GM11168 (cell line): Measurements from ENCODE around the gene MACF1.
"Not testable (repeated sequence)": the region's sequence is repeated elsewhere in the genome, so short reads cannot be mapped to it uniquely, and the experiment has no call there.

Experiments
- in situ Hi-C: fragments of 300-500 bp; cut with MboI; formaldehyde crosslinking; loops from one replicate; pipeline ENCODE4 v1.12.0; 2022; ENCODE audit warnings: low sequenced_read_pairs; ENCODE audit not compliant: unreplicated experiment

MACF1 gene

GRCh38 chr1:39473324-39473723 lies 268.8 kb downstream of the MACF1 start:
- in situ Hi-C loops, result no loop called here

- in situ Hi-C loops, result no loop called here
These were observed 270.3 kb downstream of the MACF1 start for GRCh38 chr1:39474810-39475209.

DNA sequence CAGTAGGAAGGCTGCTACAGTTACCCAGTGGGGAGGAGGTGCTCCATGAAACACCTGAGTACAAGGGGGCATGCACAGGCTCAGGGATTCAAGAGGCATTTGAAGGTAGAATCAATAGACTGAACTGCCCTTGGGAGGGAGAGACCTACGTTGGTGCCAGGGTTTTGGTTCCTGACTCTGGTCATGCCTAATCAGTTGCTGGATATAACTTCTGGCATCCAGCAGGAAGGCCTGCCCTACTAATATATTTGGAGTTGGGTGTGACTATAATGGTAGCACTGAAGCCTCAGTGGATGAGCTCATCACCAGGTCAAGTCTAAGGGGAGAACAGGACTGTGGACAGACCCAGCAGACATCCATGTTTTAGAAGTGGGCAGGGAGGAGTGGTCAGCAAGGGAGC lies 271.1 kb downstream of the MACF1 start:
- in situ Hi-C loops, result not testable (repeated sequence)

DNA sequence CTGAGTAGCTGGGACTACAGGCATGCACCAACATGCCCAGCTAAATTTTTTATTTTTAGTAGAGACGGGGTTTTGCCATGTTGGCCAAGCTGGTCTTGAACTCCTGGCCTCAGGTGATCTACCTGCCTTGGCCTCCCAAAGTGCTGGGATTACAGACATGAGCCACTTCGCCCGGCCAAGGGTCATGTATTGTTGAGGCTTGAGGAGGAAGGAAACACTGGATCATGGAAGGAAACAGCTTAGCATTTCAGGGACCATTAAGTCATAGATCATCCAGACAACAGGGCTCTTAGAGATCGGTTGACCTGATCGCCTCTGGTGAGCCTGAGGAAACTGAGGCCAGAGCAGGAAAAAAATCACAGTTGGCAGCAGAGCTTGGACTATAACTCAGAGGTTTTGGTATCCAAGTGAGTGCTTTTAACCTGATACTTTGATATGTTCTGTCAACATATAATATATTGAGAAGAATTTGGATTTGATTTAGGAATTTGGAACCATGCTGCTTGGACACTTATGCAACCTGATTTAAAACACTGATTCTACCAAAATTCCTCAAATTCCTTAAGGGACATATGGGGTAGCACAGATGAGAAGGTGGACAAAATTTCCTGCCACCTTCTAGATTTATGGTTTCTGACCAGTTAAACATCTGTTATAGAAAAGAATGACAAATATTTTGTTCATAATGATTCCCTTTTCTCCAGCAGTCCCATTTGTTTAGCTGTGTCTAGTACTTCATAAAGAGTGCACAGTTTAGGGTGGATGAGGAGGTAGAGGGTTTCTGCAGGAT lies 273.8 kb downstream of the MACF1 start:
- in situ Hi-C loops, result no loop called here

DNA sequence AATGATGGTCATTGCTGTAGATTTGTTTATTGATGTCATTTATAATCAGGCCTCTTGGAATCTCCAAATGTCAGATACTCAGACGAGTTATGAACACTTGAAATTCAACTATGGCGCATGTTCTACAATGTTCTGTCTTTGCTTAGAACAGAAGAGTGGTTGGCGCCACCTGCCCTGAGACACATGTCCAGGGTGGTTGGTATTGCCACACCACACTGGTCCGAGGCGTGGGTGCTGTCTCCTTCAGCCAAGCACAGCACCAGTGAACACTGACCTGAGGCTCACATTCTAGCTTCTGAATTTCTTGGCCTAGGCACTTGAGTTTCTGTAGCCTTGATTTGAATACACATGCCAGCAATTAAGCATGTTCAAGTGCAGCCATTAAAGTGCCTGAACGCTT lies 276.8 kb downstream of the MACF1 start:
- in situ Hi-C loops, result no loop called here

- in situ Hi-C loops, result no loop called here
These were observed 278.8 kb downstream of the MACF1 start for GRCh38 chr1:39483276-39483675.

- in situ Hi-C loops, result no loop called here
These were observed 280.1 kb downstream of the MACF1 start for GRCh38 chr1:39484564-39484963.

DNA sequence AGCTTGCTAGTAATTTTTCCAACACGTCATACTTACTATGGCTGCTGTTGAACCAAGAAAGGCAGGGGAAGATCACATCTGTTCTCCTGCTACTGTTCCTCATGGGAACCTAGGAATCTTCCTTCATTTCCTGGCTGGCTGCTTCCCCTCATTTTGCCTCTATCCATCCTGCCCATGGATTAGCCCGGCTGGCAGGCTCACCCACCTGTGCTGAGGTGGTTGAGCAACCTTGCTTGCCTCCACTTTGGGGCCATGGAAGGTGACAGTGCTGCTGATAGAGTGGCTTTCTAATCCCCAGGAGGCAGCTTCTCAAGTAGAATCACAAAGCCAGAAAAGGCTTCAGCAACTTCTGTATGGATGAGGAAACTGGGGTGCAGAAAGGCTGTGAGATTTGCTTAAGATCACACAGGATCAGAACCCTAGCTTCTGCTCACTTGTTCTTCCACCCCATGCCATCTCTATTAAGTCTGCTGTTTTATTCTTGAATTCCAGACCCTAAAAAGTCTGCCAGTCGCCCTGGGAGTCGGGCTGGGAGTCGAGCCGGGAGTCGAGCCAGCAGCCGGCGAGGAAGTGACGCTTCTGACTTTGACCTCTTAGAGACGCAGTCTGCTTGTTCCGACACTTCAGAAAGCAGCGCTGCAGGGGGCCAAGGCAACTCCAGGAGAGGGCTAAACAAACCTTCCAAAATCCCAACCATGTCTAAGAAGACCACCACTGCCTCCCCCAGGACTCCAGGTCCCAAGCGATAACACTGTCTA lies 280.7 kb downstream of the MACF1 start:
- in situ Hi-C loops, result no loop called here

GRCh38 chr1:39488012-39488545 lies 283.6 kb downstream of the MACF1 start:
- in situ Hi-C loops, result no loop called here

GRCh38 chr1:39488793-39489566 lies 284.5 kb downstream of the MACF1 start:
- in situ Hi-C loops, result no loop called here

DNA sequence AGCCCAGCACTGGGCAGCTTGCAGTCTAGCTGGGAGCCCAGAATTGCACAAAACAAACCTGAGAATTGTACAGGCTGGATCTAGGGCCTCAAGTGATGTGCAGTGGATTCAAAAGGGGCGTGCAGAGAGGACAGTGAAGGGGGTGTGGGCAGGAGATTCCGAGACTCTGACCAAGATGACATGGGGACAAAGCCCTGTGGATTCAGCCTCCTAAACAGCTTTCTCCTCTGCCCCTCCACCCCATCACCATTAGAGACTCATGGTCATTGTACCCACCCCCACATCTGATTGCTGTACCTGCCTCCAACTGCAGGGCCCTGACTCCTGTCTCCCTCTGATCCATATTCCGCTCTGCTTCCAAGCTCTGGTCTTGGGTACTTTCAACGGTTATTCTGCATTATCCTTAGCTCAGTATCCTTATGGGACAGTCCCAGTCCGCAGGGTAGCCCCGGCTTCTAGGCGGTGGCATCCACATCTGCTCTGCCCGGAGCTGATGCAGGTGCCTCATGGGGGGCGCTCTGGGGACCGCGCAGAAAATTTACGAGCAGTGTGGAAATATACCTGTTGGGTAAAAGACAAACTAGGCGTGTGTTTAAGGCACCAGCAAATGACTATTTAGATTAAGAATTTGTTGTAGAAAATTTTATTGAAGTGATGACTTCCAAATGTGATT lies 285.2 kb downstream of the MACF1 start:
- in situ Hi-C loops, result no loop called here

GRCh38 chr1:39490596-39491145 lies 286.2 kb downstream of the MACF1 start:
- in situ Hi-C loops, result no loop called here

DNA sequence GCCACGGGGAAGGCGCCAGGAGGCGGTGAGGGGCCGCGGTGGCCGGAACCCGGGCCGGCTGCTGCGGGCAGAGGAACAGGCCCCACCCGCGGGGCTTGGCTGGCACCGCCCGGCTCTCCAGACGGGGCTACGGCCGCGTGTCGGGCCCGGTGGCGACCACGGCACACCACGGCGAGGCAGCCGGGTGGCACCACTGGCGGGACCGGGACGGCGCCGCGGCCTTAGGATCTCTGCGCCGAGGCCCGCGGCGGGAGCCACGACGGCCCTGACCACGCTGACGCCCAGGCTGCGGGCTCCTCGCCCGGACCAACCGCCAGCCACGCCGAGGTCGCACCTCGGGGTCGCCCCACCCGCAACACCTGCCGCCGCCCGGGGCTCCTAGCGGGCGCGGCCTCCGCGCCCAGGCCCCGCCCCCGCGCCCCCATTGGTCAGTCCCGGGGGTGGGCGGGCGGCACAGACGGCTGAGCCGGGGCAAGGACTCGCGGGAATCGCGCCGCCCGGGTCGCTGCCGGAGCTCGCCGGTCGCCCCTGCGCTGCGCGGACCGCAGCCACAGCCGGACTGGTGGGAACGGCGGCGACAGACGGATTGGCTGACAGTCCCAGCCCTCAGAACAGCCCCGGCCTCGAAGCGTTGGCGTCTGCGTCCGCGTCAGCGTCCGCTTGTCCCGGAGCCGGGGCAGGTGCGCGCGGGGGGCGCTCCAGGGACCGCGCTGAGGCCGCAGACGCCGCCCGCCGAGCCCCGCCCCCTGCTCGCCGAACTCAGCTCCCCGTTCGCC lies 286.8 kb downstream of the MACF1 start, which contains the start of gene BMP8A:
Gene BMP8A, plus strand, starts transcription at position 491 of the 776 bp plus-strand sequence. CDS start 356 bp downstream, outside the sequence.
- in situ Hi-C loops, result no loop called here

GRCh38 chr1:39492118-39493042 lies 287.9 kb downstream of the MACF1 start:
- in situ Hi-C loops, result not testable (repeated sequence)

GRCh38 chr1:39493043-39493810 lies 288.7 kb downstream of the MACF1 start:
- in situ Hi-C loops, result not testable (repeated sequence)

DNA sequence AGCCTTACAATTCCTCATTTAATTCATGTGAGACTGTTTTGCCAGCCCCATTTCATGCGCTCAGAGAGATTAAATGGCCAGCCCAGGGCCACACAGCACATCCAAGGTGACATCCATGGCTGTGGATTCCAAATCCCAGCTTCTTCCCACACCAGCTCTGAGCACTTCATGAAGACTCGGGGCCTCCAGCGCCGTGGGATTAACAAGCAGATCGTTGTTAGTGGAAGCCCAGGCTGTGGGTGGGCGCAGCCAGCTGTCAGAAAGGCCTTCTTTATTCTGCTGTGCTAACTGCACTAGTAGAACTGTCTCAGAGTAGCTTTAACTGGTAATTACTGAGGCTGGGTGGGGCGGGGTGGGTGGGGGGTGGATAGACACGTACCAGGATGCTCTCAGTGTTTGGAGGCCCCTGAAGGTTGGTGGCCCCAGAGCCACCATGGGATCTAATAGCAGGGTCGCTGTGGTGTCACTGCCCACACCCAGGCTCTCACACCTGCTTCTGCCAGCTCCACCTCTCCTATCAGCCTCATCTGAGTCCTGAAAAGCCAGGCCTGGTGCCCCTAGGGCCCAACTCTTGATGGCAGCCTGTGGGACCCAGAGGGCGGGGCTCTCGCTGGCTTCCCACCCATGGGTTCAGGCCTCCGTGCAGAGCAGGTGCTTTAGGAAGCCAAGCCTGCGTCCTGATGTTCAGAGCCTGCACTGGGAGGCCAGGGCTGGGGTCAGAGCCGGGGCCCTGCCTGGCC lies 290.3 kb downstream of the MACF1 start:
- in situ Hi-C loops, result loop anchor here (5.0 kb wide), 1 partner anchor 292 kb away; the partner anchor contains the start of gene BMP8B
